Fibroblast of upper back skin (primary cell): ENCODE data around the gene NRG2.

Experiments
- DNase-seq: peaks from one replicate; pipeline ENCODE4 v3.0.0-alpha.2; 2013

NRG2 gene

DNA sequence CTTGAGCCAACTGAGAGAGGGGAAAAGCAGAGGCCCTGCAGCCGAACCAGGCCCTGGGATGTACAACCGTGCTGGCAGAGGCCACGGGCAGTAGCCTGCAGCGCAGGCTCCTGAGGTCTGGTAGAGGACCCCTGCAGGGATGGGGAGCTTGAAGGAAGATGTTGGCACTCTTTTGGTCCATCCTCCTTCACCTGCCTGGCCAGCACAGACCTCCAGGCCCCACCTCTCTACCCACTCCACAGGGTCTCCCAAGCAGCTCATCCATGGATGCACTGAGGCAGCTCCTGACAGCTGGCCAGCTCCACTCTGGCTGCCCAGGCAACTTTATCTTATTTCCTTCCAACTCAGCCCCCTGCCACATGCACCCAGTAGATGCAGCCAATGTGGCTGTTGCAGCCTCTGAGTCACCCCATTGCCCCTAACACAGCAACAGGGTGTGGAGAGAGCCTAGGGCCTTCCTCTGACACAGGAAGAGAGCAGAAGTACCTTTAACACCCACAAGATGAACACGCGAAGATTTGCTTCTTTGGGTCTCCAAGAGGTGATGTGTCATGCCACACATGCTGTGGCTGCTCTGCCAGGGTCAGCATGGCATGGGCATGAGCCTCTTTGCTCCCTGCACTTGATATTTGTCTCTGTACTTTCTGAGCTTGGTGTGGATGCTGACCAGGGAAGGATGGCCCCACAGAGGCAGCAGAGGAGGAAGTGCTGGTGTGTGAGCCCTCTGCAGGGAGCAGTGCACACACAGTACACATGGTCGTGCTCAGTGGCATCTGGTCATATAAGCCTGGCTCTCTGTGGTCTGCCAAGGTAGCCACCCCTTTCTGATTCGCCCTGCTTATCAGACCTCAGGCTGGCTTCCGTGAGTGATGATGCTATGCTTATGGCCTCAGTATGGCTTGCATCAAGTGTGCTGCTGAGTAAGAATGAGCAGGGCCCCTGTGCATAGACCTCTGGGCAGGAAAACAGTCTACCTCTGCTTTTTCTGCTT is 117.2 kb downstream of the NRG2 start:
- no peak for DNase-seq

DNA sequence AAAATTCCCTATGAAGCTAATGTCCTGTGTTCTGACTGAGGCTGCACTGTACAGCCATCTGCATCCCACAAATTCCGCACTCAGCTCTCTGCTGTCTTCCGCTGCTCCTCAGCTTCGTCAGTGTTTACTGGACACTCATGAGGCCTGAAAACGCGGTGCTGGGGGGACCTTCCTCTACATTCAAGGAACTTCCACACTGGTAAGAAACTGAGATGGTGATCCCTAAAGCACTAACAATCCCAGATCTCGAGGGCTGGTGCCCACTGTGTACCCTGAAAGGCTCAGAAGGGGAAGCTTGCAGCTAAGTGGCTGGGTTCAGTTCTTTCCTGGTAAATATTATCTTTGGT is 117.9 kb downstream of the NRG2 start:
- DNase-seq, result no peak

DNA sequence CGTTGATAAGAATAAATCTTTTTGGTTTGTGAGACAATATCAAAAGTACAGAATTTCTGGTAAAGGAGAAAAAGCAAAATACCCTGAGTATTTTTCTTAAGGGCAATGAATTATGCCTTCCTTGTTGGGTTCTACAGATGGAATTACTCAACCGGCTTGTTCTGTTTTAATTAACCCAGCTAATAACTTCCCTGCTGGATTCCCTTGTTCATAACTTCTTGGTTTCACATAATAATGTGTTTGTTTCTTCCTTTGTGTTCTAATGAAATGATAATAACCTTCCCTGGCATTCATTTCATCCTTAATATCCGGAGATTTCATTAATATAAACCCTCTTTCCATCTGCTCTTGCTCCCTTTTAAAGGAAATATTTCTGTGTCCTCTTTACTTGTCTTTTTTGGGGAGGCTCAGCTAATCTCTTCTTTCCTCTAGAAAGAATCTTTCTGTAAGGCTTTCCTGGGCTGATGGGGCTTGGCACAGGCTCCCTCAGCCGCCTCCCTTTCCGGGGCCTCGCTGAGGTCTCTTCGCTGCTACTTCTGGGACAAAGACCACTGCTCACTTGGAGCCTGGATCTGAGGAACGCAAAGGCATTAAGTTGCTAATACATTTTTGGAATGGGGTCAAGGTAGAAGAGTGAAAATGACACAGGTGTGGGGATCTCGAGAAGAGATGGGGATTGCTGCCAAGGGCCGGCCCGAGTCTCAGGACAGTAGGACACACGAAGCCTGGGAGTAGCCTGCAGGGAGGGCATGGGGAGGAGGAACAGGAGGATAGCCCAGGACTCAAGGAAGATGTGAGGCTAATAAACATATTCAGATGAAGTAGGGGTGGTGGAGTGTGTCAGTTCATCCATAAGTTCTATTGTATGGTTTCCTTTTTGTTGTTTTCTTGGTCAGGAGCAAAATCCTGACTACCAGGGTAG is 118.5 kb downstream of the NRG2 start:
- no peak for DNase-seq

DNA sequence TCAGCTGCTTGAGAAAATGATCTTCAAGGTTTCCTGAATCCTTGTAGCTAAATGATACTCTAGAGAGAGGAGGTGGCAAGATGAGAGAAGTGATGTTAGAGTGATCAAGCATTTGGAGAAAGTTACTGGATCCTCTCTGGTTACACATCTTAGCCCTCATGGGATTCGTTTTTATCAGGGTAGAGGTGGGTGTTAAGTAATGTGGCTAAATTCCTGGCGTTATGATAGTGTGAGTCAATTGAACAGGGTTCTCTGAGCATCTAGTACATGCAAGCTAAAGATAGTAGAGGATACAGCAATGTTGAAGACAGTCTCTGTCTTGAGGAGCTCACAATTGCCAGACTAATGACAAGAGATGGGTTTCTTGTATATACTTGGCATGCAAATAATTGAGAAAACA is 123.8 kb downstream of the NRG2 start:
- no peak for DNase-seq

DNA sequence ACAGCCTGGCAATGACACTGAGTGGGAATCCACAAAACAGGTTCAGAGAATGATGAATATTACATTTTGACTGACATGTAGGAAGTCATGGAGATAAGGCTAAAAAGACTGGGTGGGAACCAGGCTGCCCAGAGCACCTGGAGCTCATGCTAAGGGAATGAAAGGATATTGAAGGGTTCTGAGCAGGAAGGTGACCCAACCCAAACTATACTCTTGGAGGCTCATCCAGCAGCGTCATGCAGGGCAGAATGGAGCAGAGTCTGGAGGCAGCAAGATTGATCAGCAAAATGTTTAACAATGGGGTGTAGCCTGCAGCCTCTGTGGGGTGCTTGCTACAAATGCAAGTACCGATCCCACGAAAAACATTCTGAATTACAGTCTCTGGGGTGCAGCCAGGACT is 127.3 kb downstream of the NRG2 start:
- DNase-seq, result no peak

DNA sequence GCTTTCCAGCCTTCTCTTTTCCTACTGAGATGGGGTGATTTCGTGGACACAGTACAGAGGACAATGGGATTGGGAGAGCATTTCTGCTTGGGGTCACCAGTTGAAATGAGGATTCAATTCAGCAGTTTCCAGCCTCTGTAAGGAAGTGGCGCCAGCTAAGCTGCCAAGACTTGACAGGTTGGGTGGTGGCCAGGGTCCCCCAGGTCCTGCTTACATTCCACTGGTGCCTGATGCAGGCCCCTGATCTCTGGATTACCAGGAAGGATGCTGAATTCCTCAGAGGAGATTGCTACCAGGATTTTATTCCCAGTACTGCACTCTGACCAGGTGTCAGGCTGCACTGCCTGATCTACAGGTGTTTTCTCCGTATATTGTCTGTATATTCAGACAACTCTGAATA is 127.8 kb downstream of the NRG2 start:
- DNase-seq, result no peak

DNA sequence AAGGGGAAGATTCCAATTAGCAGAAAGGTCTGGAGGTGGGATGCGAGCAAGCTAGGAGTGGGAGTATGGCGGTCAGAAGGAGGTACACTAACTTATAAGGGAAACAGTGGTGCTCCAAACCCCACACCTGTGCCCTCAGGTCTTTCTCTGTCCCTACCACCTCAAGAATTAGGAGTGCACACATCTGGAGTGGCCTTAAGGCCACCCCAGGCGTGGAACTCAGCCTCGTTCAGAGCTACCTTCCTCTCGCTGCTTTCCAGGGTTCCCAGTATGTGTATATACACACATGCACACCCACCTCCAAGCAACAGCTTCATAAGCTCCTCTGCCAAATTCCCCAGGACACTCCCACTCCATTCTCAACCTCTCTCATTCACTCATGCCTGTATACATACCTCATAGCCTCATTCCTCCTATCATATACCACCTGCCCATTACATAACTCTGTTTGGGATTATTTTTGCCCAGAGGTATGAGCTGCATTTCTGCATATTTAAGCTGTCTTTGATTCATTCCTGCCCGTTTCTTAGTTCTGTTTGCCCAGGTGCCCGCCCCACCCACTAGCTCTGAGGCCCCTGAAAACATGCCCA is 128.8 kb downstream of the NRG2 start:
- DNase-seq, result no peak

DNA sequence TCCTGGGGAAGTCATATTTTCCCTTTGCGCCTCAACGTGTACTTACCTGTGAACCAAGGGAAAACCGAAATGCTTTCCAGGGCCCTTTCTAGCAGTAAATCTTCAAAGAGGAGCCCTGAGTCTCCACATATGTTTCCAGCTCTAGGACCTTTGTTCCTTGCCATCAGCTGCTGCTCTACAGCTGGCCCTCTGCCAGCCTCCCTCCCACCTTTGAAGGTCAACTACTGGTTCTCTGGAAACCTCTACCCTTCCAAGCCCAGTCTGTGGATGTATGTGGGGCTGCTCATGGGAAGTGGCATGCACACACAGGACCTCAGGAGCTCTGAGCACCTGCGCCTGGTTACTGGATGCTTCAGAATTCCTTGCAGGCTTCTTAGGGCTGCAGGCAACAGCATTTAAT is 130.3 kb downstream of the NRG2 start:
- no peak for DNase-seq

DNA sequence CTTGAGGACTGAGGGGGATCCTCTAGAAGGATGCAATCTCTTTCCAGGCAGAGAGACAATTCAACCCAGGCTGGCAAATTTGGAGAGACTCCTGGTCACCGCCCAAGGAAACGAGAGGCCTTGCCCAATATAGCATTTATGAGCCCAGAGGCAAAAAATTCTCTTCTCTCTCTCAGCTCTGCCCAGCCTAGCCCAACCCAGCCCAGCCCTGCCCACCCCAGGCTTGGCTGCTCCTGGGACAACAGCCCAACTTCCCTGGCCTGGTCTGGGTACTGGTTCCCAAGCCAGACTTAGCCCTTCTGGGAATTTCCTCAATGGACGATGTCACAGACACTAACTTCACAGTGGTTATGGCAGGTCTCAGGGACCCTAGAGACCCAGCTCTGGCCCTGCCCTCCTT is 130.9 kb downstream of the NRG2 start:
- DNase-seq, result no peak

DNA sequence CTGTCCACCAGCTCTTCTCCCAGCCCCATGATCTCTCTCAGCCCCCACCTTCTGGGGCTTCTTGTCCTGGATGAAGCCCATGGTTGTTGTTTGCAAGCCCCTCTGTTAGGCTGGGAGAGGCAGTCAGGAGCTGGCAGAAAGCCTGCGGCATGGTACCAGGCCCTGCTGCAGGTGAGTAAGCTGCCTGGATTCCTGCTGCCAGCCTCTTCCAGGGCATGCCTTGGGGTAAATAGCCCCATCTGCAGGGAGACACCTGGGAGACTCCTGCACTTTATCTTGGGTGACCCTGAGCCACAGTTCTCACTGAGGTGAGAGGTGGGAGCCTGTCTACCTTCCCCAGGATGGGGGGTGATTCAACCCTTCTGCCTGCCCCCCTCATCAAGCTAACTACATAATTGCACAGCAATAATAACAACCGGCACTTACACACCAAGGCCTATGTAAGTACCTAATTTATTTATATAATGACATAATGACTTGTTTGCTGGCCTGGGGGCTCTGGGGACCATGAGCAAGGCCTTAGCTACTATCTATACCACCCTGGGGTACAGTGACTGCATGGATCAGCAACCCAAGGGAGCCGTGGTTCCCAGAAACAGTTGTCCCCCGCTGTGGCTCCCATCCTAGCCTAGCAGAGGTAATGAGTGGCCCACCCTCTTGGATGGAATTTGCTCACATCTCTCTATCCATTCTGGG is 131.5 kb downstream of the NRG2 start:
- DNase-seq, result no peak

DNA sequence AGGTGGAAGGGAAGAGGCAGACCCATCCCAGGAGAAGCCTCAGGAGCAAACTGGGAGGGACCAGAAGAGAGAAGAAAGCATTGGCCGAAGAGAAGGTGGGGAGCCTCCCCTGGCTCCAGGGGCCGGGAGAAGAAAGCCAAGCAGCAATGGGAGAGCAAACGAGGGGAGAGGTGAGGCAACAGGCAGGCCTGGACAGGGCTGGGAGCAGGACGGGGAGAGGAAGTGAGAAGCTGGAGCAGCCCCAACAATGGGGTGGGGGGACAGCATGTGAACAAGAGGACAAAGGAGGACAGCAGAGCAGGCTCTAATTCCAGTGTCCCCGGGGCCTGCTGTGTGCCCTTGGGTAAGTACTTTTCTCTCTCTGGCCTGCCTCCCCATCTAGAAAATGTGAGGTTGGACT is 132.2 kb downstream of the NRG2 start:
- no peak for DNase-seq

DNA sequence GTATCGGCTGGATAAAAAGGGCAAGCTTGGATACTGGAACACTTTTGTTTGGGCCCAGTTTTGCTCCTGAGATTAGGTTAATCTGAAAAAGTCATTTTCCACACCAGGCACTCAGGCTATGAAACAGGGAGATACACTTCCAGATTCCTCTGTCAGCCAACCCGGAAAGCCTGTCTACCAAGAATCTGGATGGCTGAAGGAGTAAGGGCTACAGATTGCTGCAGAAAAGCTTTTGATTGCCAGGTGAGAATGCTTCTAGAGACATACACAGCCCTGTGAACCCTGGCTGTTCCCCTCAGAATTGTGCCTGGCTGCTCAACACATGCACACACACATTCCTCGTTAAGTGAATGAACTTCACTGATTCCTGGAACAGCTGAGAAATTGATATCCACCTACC is 133.1 kb downstream of the NRG2 start:
- no peak for DNase-seq

DNA sequence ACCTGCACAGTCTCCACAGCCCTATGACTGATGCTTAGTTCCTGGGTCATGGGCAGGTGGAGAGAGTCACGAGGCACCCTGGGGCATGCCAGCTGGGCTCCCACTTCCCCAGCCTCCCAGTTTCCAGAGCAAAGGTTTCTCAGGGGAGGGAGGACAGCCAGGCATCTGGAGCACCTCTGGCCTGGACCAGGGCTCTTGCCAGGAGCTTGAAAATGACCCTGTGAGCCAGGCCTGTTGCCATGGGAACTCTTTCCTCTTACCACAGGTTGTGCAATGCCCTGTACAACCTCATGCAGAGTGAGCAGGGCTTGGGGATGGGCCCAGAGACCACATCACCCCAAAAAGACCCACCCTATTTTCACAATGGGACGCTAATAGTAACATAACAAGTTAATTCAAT is 134.3 kb downstream of the NRG2 start:
- no peak for DNase-seq

DNA sequence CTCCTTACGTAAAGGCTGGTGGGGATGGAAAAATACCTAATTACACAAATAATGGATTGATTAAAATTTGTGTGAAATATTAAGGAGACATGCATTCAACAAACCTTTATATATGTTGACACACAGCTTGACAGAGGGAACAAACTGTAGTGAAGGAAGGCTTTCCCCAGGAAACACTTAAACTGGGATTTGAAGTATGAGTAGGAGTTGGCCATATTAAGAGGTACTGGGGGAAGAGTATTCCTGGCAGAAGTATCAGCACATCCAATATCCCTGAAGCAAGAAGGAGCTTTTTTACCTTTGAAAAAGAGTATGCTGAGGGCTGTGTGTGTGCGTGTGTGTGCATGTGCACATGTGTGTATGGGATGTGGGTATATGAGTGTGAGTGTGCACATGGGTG is 136.4 kb downstream of the NRG2 start:
- no peak for DNase-seq

DNA sequence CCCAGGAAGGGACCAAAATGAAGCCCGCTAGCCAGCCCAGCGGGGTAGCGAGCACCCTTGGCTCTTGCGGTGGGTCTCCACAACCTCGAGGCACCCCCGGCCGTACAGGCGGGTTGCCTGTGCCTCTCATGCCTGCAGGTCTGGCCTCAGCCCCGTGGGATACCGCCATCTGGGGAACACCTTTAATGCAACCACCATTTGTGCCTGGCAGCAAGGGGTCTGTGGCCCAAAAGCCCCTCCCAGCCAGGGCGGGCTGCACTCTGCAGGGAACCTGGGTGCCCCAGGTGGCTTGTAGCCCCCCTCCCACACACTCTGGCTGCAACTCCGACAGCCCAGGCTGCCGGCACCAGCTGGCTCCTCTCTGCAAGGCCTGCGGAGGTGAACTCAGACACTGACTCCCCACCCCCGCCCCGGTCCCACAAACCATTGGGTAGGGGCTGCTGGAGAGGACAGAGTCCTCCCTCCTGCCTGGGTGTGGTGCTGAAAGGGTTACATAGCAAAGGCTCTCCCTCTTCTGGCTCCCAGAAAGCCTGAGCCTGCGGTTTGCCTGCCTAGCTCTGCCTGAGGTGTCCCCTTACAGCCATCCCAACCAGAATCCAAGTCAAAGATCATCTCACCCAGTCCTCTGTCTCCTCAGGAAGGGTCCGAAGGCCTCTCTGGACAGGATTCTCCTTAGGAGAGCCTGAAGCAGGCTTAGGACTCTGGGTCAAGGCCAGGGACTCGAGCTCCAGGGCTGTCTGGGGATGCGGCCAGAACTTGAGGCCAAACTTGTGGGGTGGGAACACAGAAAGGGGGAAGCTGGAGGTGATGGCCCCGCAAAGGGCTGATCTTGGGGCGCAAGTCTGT is 138.1 kb downstream of the NRG2 start:
- DNase-seq, result no peak

DNA sequence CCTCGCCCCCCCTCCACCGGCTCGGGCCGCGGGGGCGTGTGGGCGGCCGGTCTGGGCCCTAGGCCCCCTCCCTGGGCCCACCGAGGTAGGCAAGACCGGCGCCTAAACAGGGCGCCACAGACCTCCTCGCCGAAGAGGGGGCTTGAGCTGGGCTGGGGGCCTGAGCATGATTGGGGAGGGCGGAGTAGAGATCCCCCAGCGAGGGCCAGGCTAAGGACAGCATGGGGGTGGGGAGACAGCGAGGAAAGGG is 138.6 kb downstream of the NRG2 start:
- no peak for DNase-seq

DNA sequence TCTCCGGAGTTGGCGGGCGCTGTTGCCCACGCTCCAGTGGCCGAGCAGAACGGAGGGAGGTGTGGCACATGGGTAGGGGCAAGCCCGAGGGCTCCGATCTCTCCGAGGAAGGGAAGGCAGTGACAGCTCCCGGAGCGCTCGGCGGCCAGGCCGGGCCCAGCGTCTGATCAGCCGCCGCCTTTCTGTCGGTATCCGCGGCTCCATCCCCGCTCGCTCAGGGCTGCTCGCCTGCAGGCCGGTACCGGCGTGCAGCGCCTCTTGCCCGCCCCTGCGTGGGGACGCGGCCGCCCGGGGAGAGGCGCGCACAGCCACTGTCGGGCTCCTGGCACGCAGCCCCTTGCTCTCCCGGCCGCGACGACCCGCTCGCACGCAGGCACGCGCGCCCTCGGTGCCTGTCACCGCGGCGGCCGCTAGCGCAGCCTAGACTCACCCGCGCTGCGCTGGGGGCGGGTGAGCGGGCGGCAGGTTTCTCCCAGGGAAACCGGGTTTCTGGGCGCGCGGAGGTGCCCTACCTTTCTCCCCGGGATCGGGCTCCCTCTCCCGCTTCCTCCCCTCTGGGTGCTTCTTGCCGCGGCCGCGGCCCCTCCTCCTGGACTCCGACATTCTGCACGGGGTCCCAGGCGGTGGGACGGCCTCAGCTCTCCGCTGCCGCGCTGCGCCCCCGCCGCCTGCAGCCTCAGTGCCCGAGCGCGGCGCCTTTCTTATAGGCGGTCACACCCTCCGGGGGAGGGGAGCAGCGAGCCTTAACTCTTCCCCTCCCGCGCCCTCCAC is 139.1 kb downstream of the NRG2 start:
- no peak for DNase-seq

DNA sequence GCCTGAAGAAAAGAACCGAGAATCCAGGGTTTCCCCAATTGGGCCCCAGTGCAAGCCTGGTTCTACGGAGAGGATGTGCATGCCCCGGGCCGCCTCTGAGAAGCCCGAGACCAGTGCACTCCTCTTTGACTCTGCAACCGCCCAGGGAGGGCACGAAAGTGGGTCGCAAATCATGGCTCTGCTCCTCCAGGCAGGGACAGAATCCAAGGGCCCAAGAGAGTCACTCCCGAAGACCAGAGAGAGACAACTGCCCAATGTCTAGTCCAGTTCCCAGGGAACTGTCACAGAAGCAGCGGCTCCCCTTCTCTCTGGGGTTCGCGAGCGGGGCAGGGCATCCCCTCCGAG is 139.7 kb downstream of the NRG2 start:
- no peak for DNase-seq

DNA sequence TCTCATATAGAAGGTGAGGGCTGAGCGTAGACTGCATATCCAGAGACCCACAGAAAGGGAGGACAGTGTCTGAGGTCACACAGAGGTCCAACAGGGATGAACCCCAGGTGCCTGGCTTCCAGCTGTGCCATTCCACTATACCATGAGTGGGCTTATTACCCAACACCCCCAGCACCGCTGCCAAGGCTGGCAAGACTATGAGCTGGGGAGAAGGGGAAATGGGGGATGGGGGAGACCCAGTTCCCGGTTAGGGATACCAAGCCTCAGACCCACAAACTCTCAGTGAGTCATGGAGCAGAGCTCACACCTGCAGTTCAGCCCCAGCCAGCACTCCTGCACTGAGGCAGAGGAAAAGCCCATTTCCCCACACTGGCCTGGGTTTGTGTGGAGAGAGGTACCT is 141.1 kb downstream of the NRG2 start:
- no peak for DNase-seq

DNA sequence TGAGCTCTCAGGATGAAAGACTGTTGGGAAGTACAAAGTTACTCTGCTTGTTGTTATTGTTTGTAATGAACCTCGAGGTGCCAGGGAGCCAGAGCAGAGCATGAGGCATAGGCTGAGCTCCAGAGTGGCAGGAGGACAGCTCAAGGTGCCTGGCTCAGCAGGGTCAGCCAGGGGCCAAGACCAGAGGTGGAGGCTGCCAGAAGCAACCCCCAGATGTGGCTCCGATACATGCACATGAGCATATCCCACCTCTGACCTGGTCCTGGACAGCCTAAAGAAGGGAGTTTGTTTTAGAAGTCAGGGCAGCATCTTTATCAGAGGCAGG is 141.9 kb downstream of the NRG2 start:
- DNase-seq, result no peak

DNA sequence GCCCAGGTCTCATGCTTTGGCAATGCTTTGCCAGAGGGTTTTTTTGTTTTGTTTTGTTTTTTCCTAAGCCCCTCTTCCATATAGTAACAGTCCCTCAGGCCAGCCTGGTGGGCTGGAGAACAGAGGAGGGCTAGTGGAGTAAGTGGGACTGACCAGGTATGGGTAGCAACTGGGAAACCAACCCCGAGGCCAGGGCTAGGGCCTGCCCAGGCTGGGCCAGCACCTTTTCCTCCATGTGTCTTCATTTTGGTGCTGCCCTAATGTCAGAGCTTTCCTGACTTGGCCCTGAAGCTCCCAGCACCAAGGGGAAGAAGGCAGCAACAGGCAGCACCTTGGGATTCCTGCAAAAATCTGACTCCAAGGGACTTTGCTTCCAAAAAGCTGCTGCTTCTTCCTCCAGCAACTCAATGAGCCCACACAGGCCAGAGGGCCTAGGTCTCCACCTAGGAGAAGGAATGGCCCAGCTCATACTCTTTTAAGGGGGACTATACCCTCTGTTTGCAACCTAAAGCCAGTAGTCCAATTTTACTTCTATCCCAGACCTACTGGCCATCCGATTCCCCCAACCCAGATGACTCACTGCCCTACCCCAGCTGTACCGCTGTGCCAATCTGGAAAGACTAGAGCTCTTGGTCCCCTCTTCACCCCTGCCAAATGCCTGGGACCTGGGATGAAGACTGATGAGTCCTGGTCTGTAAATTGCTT is 142.4 kb downstream of the NRG2 start:
- DNase-seq, result no peak
